ENCODE data around the gene NKX2-2.
"Not testable (repeated sequence)": the region's sequence is repeated elsewhere in the genome, so short reads cannot be mapped to it uniquely, and the experiment has no call there.

NKX2-2 gene

GRCh38 chr20:21508230-21509078 lies 5.4 kb downstream of the NKX2-2 start:
- no peak for DNase-seq

GRCh38 chr20:21507400-21508229 lies 6.2 kb downstream of the NKX2-2 start:
- no peak for DNase-seq

- DNase-seq: peak; percentile 81
These were observed 7.9 kb downstream of the NKX2-2 start for GRCh38 chr20:21505810-21506530.

- DNase-seq: peak; percentile 88
These were observed 8.6 kb downstream of the NKX2-2 start for GRCh38 chr20:21505161-21505809.

- no peak for DNase-seq
These were observed 9.5 kb downstream of the NKX2-2 start for GRCh38 chr20:21504323-21504722.

- DNase-seq: peak; percentile 48
These were observed 10.5 kb downstream of the NKX2-2 start for GRCh38 chr20:21503345-21503744.

GRCh38 chr20:21501184-21501583 lies 12.7 kb downstream of the NKX2-2 start:
- DNase-seq: no peak

GRCh38 chr20:21500599-21500998 lies 13.3 kb downstream of the NKX2-2 start:
- DNase-seq: no peak

GRCh38 chr20:21499641-21500040 lies 14.2 kb downstream of the NKX2-2 start:
- no peak for DNase-seq

GRCh38 chr20:21498635-21499034 lies 15.2 kb downstream of the NKX2-2 start:
- DNase-seq: no peak

- no peak for DNase-seq
These were observed 15.7 kb downstream of the NKX2-2 start for GRCh38 chr20:21498195-21498594.

- no peak for DNase-seq
These were observed 17.4 kb downstream of the NKX2-2 start for GRCh38 chr20:21496452-21496851.

GRCh38 chr20:21493049-21493448 lies 20.8 kb downstream of the NKX2-2 start:
- DNase-seq: no peak

GRCh38 chr20:21490105-21490504 lies 23.8 kb downstream of the NKX2-2 start:
- no peak for DNase-seq

GRCh38 chr20:21480144-21480543 lies 33.7 kb downstream of the NKX2-2 start:
- DNase-seq: not testable (repeated sequence)

- DNase-seq: no peak
These were observed 48.1 kb downstream of the NKX2-2 start for GRCh38 chr20:21465799-21466198.

GRCh38 chr20:21464916-21465315 lies 48.9 kb downstream of the NKX2-2 start:
- DNase-seq: no peak
